GM21529 (cell line): ENCODE results near the gene ZNF234.
"Not testable (repeated sequence)": the region's sequence is repeated elsewhere in the genome, so short reads cannot be mapped to it uniquely, and the experiment has no call there.

Experiments
- ATAC-seq: cut with Tn5 transposase; IDR thresholded peaks from one replicate; pipeline ENCODE4 v1.9.1; 2021; ENCODE audit not compliant: unreplicated experiment

The ZNF234 gene

GRCh38 chr19:44180968-44181367 is 39.6 kb downstream of the ZNF234 start:
- no peak for ATAC-seq

GRCh38 chr19:44182145-44182544 is 40.8 kb downstream of the ZNF234 start:
- no peak for ATAC-seq

GRCh38 chr19:44190020-44190419 is 48.7 kb downstream of the ZNF234 start:
- ATAC-seq: no peak

DNA sequence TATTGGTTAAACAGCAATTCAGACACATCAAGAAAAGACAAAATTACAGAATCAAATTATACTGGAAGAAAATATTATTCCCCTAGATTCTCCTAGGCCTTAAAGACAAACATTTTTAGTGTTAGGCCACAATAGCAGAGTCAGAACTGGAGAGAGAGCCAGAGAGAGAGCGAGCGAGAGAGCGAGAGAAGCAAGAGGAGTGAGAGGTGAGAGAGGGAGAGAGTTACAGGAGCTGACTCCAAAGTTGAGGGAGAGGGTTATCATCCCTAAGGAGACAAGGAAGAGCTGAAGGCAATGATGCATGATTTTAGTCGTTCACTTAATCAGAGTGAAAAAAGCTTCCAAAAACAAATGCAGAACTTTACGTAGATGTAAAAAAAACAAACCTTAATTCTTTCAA is 50.8 kb downstream of the ZNF234 start:
- no peak for ATAC-seq

DNA sequence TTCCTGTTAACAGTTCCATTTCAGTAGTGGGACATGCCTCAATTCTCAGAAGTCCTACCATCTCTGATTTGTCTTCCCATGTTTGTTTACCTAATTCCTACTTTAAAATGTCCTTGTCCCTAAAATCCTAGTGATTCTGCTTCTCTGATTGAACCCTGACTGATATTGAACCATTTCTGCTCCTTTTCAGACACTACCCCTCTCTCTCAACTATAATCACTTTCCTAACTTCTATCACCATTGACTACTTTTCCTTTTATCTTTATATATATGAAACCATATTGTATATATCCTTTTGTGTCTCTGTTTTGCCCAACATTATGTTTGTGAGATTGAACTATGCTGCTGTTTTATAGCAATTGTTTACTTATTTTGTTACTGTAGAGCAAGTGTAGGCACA is 55.4 kb downstream of the ZNF234 start:
- no peak for ATAC-seq

GRCh38 chr19:44202470-44202869 is 61.1 kb downstream of the ZNF234 start:
- ATAC-seq: no peak

DNA sequence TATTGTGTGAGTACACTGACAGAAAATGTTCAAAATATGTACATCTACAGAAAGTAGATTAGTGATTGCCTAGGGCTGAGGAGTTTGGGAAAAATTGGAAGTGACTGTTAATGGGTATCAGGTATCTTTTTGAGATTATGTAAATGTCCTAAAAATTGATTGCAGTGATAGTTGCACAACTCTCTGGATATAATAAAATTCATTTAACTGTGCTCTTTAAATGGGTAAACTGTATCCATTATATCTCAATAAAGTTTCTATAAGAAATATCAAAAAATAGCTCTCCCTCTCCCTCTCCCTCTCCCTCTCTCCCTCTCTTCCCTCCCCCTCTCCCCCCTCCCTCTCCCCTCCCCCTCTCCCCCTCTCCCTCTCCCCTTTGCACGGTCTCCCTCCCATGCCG is 61.6 kb downstream of the ZNF234 start:
- no peak for ATAC-seq

- not testable (repeated sequence) for ATAC-seq
Observed at GRCh38 chr19:44203877-44204276, 62.5 kb downstream of the ZNF234 start.

GRCh38 chr19:44204772-44205171 is 63.4 kb downstream of the ZNF234 start:
- ATAC-seq: no peak

DNA sequence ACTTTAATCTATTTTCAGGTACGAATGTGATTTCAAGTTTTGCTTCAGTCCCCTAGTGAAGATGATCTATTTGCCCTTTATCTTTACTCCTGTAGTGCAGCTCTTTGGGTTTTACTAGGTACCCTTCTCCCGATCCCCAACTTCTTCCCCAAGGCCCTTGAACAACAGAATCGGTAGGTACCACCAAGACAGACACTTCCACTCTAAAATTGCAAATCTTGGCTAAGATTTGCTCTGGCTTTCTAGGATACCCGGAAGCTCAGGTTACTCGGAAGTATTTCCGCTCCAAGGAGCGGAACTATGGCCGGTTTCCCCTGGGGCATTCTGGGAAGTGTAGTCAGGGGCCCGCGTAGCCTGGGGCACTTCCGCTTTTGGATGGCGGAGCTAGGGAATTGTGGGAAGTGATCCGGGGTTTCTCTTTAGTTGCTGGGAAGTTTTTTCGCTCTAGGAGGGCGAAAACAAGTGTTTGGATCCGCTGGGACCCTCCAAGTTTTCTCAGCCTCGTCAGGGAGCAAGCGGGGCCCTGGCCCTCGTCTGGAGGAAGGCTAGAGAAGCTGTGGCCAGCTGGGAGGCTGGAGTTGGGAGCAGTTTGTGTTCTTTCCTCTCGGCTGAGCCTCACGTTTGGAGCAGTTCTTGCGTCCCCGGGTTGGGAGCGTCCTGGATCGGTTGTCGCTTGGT is 65.9 kb downstream of the ZNF234 start:
- peak; percentile 91 for ATAC-seq
